ENCODE results near the gene BEX3. TPM values are rescaled to one million over a fixed set of nuclear protein-coding genes. Genes with fewer than 3 reads are reported as not detected.
A peak's percentile ranks its signal among the peaks of the same experiment; 100 is the strongest.
"Not testable (repeated sequence)": the region's sequence is repeated elsewhere in the genome, so short reads cannot be mapped to it uniquely, and the experiment has no call there.

BEX3 gene
- polyA plus RNA-seq, 3 donors: 475 to 590 (median 586) TPM

GRCh38 chrX:103360092-103360491 lies 16.2 kb upstream of the BEX3 start:
- DNase-seq (ENCODE audit: extremely low read depth in 1 of 11, low read depth in 9 of 11, low spot score in 4 of 11): no peak

GRCh38 chrX:103360916-103361315 lies 15.4 kb upstream of the BEX3 start:
- DNase-seq (ENCODE audit: extremely low read depth in 1 of 11, low read depth in 9 of 11, low spot score in 4 of 11): no peak

GRCh38 chrX:103361798-103362197 lies 14.5 kb upstream of the BEX3 start:
- no peak for DNase-seq (ENCODE audit: extremely low read depth in 1 of 11, low read depth in 9 of 11, low spot score in 4 of 11)

GRCh38 chrX:103362474-103362873 lies 13.9 kb upstream of the BEX3 start:
- DNase-seq (ENCODE audit: extremely low read depth in 1 of 11, low read depth in 9 of 11, low spot score in 4 of 11): no peak

- DNase-seq (ENCODE audit: extremely low read depth in 1 of 11, low read depth in 9 of 11, low spot score in 4 of 11): no peak
Measured at GRCh38 chrX:103363046-103363445, 13.3 kb upstream of the BEX3 start.

GRCh38 chrX:103367502-103367901 lies 8.8 kb upstream of the BEX3 start:
- no peak for DNase-seq (ENCODE audit: extremely low read depth in 1 of 11, low read depth in 9 of 11, low spot score in 4 of 11)

- no peak for DNase-seq (ENCODE audit: extremely low read depth in 1 of 11, low read depth in 9 of 11, low spot score in 4 of 11)
Measured at GRCh38 chrX:103369479-103369878, 6.9 kb upstream of the BEX3 start.

GRCh38 chrX:103372886-103373285 lies 3.5 kb upstream of the BEX3 start:
- no peak for DNase-seq (ENCODE audit: extremely low read depth in 1 of 11, low read depth in 9 of 11, low spot score in 4 of 11)

GRCh38 chrX:103373581-103373980 lies 2.8 kb upstream of the BEX3 start:
- DNase-seq (ENCODE audit: extremely low read depth in 1 of 11, low read depth in 9 of 11, low spot score in 4 of 11): no peak

- DNase-seq (ENCODE audit: extremely low read depth in 1 of 11, low read depth in 9 of 11, low spot score in 4 of 11): peak in 5 of 11 donors; percentile 32 to 52 (median 42)
Measured at GRCh38 chrX:103376979-103377324, 614 bp downstream of the BEX3 start.

- DNase-seq (ENCODE audit: extremely low read depth in 1 of 11, low read depth in 9 of 11, low spot score in 4 of 11): no peak
Measured at GRCh38 chrX:103378990-103379389, 2.7 kb downstream of the BEX3 start.

- DNase-seq (ENCODE audit: extremely low read depth in 1 of 11, low read depth in 9 of 11, low spot score in 4 of 11): no peak
Measured at GRCh38 chrX:103382877-103383276, 6.5 kb downstream of the BEX3 start.

- DNase-seq (ENCODE audit: extremely low read depth in 1 of 11, low read depth in 9 of 11, low spot score in 4 of 11): no peak
Measured at GRCh38 chrX:103384672-103385071, 8.3 kb downstream of the BEX3 start.

GRCh38 chrX:103385283-103385830 lies 9.0 kb downstream of the BEX3 start:
- not testable (repeated sequence) for DNase-seq (ENCODE audit: extremely low read depth in 1 of 11, low read depth in 9 of 11, low spot score in 4 of 11)

- no peak for DNase-seq (ENCODE audit: extremely low read depth in 1 of 11, low read depth in 9 of 11, low spot score in 4 of 11)
Measured at GRCh38 chrX:103386332-103386731, 10.0 kb downstream of the BEX3 start.

GRCh38 chrX:103393487-103393886 lies 17.1 kb downstream of the BEX3 start:
- no peak for DNase-seq (ENCODE audit: extremely low read depth in 1 of 11, low read depth in 9 of 11, low spot score in 4 of 11)

- DNase-seq (ENCODE audit: extremely low read depth in 1 of 11, low read depth in 9 of 11, low spot score in 4 of 11): no peak
Measured at GRCh38 chrX:103396186-103396585, 19.8 kb downstream of the BEX3 start.

GRCh38 chrX:103396660-103397059 lies 20.3 kb downstream of the BEX3 start:
- no peak for DNase-seq (ENCODE audit: extremely low read depth in 1 of 11, low read depth in 9 of 11, low spot score in 4 of 11)

- DNase-seq (ENCODE audit: extremely low read depth in 1 of 11, low read depth in 9 of 11, low spot score in 4 of 11): no peak
Measured at GRCh38 chrX:103397707-103398106, 21.4 kb downstream of the BEX3 start.

GRCh38 chrX:103398421-103398864 lies 22.1 kb downstream of the BEX3 start:
- DNase-seq (ENCODE audit: extremely low read depth in 1 of 11, low read depth in 9 of 11, low spot score in 4 of 11): no peak

- DNase-seq (ENCODE audit: extremely low read depth in 1 of 11, low read depth in 9 of 11, low spot score in 4 of 11): no peak
Measured at GRCh38 chrX:103399744-103400143, 23.4 kb downstream of the BEX3 start.

GRCh38 chrX:103400931-103401330 lies 24.6 kb downstream of the BEX3 start:
- no peak for DNase-seq (ENCODE audit: extremely low read depth in 1 of 11, low read depth in 9 of 11, low spot score in 4 of 11)

Data from renal cortex interstitium (tissue), 11 donors.